Measurements from ENCODE around the gene ATP8A1.

- TF ChIP-seq CTCF (IDR thresholded peaks at IDR 0.05; ENCODE audit: low read depth, low read length) (no peak), POLR2A (IDR thresholded peaks at IDR 0.05; ENCODE audit: extremely low read depth, insufficient read length) (no peak), MAX (IDR thresholded peaks at IDR 0.05; ENCODE audit: low read depth, low read length) (no peak), MYC (IDR thresholded peaks at IDR 0.05; ENCODE audit: low read depth, low read length) (no peak)
Observed at GRCh38 chr4:42410446-42410845, 246.5 kb downstream of the ATP8A1 start.

All from NB4 (cell line).